ENCODE data around the gene PELO.
"Not testable (repeated sequence)": the region's sequence is repeated elsewhere in the genome, so short reads cannot be mapped to it uniquely, and the experiment has no call there.

The PELO gene

GRCh38 chr5:52787600-52788504 lies at the start of gene PELO, which contains the start of gene ITGA1:
TSS of gene PELO (plus strand) at chr5:52787916. CDS start at chr5:52800395, 12,479 bp downstream.
TSS of gene ITGA1 (plus strand) at chr5:52787916. CDS start at chr5:52788354, 438 bp downstream.
- DNase-seq (ENCODE audit: low read depth), result peak; percentile 52

GRCh38 chr5:52738095-52738506 lies 49.6 kb upstream of the PELO start:
- DNase-seq (ENCODE audit: low read depth), result no peak

GRCh38 chr5:52740007-52740406 lies 47.7 kb upstream of the PELO start:
- DNase-seq (ENCODE audit: low read depth), result no peak

GRCh38 chr5:52743012-52743411 lies 44.7 kb upstream of the PELO start:
- no peak for DNase-seq (ENCODE audit: low read depth)

DNA sequence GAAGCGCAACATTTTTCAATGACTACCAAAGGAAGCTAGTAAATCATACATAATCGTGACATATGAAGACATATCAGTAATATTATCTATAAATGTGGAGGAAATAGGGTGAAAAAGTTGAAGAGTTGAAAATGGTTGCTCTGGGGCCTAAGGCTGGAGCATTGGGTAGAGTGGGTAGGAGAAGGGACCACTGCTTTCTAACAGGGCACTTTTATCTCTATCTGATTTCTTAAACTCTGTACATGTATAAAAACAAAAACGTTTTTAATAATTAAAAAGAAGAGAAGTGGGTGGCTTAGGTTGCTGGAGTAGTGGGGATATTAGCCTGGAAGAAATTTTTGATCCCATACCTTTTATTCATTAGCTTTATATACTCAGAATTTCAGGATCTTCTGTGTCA lies 44.2 kb upstream of the PELO start:
- no peak for DNase-seq (ENCODE audit: low read depth)

- no peak for DNase-seq (ENCODE audit: low read depth)
Observed at GRCh38 chr5:52743970-52744369, 43.7 kb upstream of the PELO start.

DNA sequence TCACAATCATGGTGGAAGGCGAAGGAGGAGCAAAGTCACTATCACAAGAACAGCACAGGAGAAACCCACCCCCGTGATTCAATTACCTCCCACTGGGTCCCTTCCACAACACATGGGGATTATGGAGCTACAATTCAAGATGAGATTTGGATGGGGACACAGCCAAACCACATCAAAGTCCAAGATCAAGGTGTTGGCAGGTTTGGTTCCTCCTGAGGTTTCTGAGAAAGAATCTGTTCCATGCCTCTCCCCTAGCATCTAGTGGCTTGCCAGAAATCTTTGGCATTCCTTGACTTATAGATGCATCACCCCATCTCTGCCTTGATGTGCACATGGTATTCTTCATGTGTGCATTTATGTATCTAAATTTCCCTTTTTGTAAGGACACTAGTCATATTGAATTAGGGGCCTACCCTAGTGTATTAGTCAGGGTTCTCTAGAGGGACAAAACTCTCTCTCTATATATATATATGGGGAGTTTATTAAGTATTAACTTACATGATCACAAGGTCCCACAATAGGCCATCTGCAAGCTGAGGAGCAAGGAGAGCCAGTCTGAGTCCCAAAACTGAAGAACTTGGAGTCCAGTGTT lies 42.8 kb upstream of the PELO start:
- DNase-seq (ENCODE audit: low read depth), result not testable (repeated sequence)

GRCh38 chr5:52746539-52746938 lies 41.2 kb upstream of the PELO start:
- no peak for DNase-seq (ENCODE audit: low read depth)

- DNase-seq (ENCODE audit: low read depth), result no peak
Observed at GRCh38 chr5:52748590-52748989, 39.1 kb upstream of the PELO start.

DNA sequence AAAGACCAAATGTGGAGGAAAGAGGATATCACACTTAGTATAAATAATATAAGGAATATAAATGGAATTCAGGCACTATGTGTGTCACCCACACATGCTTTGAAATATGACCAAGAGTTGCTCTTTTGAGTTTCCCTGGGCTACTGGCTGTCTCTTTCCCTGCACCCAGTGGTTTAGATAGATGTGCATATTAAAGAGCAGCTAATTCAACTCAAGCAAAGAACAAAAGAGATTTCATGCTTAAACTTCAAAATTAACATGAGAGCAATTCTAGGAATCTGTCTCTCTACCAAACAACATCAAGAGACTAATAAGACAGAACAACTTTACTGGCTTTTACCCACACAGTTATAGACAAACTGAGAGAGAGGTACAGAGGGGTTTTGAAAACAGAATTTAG lies 38.0 kb upstream of the PELO start:
- no peak for DNase-seq (ENCODE audit: low read depth)

DNA sequence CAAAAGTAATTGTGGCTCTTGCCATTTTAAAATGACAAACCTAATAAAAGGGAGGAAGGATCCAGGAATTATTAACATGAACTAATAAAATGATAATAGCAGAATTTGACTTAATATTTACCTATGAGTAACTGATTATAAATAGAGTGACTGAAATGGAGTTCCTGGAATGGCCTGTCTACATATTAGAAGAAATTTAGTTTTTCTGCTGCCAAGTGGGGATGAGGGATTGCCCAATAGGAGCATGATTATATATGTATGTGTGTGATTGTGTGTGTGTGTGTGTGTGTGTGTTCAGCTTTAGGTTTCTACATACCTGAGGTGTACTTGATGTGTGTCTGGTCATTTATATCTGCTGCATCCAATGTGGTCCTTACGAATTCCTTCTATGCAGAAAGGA lies 36.6 kb upstream of the PELO start:
- no peak for DNase-seq (ENCODE audit: low read depth)

GRCh38 chr5:52754051-52754450 lies 33.7 kb upstream of the PELO start:
- DNase-seq (ENCODE audit: low read depth), result no peak

GRCh38 chr5:52757527-52757926 lies 30.2 kb upstream of the PELO start:
- no peak for DNase-seq (ENCODE audit: low read depth)

DNA sequence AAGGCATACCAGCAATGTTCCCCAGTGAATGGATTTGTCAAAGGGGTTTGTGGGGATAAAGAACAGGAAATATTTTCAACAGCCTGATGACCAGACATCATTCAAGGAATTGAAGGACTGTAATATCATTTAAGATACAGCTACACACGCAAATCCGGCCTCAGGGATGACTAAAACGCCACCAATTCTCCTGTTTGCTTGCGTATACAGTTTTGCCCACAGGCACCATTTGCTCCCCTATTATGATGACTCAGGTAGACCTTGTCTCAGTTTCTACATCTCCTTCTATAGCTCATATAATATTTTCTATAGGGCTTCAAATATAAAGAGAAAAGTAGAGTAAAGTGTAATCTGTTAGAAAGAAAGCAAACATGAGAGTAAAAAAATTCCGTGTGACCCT lies 29.7 kb upstream of the PELO start:
- no peak for DNase-seq (ENCODE audit: low read depth)

GRCh38 chr5:52759331-52759730 lies 28.4 kb upstream of the PELO start:
- DNase-seq (ENCODE audit: low read depth), result no peak

DNA sequence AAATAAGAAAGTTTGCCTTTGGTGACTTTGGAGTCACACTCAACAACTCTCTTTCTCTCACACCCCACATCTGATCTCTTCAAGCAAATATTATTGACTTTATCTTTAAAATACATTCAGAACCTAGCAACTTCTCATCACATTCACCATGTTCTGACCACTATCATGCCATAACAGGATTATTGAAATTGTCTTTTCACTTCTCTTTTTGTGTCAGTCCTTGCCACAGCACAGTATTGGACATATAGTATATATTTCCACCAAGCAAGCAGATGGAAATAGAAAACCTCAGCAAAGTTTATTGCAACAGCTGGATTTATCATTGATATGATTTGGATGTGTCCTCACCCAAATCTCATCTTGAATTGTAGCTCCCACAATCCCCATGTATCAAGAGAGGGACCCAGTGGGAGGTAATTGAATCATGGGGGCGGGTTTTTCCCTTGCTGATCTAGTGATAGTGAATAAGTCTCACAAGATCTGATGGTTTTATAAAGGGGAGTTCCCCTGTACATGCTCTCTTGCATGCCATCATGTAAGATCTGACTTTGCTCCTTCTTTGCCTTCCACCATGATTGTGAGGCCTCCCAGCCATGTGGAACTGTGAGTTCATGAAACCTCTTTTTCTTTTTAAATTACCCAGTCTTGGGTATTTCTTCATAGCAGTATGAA lies 26.9 kb upstream of the PELO start:
- DNase-seq (ENCODE audit: low read depth), result peak; percentile 7

DNA sequence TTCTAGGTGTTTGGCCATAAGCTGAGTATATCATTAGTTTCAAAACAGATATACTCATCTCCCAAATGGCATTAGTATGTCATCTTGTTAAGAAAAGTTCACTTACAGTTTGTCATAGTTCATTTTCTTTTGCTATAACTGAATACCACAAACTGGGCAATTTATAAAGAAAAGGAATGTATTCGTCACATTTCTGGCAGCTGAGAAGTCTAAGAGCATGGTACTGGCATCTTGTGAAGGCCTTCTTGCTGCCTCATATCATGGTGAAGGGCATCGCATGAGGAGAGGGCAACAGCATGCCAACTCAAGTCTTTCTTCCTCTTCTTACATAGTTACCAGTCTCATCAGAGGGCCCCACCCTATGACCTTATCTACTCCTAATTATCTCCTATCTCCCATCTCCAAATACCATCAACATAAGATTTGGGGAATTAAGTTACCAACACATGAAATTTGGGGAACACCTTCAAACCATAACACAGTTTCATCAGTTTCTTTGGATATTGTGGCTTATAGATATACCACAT lies 20.4 kb upstream of the PELO start:
- DNase-seq (ENCODE audit: low read depth), result no peak

DNA sequence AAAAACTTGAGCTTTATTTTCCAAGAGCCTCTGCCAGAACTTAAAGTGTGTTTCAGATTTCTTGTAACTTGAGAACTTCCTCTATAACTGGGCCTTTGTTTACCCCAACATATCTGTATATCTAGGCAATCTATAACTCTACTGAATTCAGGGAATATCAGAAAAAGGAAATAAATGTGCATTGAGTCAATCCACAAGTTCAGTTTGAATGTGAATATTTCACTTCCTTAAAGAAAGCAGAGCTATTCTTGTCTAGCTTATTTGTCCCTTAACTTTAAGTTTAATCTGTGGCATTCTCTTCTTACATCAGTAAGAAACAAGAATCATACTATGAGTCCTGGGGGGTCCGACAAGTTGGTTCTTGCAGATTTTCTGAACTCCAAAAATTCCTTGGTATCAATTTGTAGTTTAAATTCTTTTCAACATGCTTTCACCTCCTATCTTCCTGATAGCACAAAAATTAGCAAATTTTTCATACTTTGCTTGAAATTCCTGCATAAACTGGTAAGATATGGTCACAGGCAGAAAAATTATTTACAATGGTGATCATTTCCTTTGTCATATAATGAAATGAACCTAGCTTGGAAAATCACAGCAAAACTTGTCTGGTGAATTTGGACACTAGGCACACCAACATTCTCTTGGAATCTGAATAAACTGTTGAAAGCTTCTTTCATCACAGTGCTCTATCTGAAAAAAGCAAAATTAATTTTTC lies 19.8 kb upstream of the PELO start:
- DNase-seq (ENCODE audit: low read depth), result no peak

GRCh38 chr5:52769061-52769460 lies 18.7 kb upstream of the PELO start:
- no peak for DNase-seq (ENCODE audit: low read depth)

DNA sequence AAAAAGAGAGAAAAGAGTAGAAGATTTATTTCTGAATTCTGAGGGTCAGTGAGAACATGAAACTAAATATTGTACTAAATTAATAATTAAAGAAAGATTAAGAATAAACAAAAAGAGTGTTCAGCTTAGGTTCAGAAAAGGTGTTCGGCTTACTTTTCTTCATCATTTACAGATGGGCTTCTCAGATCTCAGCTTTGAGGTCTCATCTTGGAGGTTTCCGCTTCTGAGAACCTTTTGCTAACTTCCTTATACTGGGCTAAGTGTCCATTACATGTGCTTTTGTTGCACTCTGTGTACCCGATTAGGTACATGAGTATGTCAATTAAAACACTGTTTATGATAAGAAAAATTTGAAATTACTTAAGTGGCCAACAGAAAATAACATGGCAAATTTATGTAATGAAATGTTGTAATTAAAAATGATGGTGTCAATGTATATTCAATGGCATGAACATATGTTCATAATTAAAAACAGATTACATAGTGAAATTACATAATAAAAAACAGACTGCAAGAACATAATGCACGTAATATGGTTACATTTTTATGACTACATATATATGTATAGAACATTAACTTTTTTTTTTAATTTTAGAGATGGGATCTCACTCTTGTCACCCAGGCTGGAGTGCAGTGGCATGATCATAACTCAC lies 17.3 kb upstream of the PELO start:
- no peak for DNase-seq (ENCODE audit: low read depth)

- DNase-seq (ENCODE audit: low read depth), result peak; percentile 4
Observed at GRCh38 chr5:52771343-52772039, 16.2 kb upstream of the PELO start.
